HG02759 (cell line): Measurements from ENCODE around the gene BAD.

Experiments
- ATAC-seq: cut with Tn5 transposase; IDR thresholded peaks from one replicate; pipeline ENCODE4 v1.9.1; 2021; ENCODE audit warnings: mild to moderate bottlenecking, moderate library complexity; ENCODE audit not compliant: unreplicated experiment

The BAD gene

DNA sequence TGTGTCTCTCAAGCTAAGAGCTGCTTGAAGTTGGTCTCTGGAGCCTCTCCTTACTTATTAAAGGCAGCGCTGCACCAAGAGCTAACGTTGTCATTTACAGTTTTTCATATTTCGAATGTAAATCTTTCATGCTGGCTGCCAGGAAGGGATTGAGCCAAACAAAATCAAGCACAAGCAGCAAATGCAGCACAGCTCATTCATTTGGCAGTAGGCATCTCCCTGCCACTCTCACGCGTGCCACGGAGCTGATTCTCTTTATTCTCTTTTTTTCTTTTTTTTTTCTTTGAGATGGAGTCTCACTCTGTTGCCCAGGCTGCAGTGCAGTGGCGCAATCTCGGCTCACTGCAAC lies 51.5 kb downstream of the BAD start:
- ATAC-seq = no peak

- no peak for ATAC-seq
Measured at GRCh38 chr11:64232182-64232966, 52.1 kb downstream of the BAD start.

DNA sequence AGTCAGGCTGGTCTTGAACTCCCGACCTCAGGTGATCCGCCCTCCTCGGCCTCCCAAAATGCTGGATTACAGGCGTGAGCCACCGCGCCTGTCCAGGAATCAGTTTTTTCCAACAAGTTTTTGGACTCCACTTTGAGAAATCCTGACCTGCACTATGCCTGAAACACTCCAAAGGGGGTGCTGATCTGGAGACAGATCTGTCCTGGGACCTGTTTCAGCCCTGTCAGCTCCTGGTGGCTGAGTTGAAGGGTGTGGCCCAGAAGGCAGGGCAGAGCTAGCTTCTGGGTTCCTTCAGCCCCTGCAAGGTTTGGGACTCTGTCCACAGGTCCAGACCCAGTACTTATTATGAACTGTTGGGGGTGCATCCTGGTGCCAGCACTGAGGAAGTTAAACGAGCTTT lies 52.9 kb downstream of the BAD start:
- ATAC-seq = no peak

DNA sequence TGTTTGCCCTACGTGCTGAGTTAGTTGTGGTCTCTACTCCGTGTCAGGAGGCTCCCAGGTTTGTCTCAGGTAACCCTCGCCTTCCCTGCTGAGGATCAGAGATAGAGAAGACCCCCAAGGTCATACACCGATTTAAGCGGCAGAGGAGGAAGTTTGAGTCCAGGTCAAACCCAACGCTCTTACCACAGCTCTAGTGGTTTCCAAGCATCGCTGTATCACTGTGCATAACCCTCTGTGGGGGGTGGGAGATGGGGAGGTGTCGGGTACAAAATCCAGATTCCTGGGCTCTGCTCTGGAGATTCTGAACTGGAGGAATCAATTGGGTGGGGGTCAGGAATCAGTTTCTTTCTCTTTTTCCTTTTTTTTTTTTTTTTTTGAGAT lies 53.5 kb downstream of the BAD start:
- ATAC-seq = no peak

GRCh38 chr11:64230171-64230984 lies 54.1 kb downstream of the BAD start, which contains the start of gene DNAJC4:
DNAJC4 (plus strand) TSS chr11:64230548; CDS start chr11:64230855, 307 bp downstream.
- peak; percentile 43 for ATAC-seq

GRCh38 chr11:64229744-64230170 lies 54.7 kb downstream of the BAD start:
- no peak for ATAC-seq

DNA sequence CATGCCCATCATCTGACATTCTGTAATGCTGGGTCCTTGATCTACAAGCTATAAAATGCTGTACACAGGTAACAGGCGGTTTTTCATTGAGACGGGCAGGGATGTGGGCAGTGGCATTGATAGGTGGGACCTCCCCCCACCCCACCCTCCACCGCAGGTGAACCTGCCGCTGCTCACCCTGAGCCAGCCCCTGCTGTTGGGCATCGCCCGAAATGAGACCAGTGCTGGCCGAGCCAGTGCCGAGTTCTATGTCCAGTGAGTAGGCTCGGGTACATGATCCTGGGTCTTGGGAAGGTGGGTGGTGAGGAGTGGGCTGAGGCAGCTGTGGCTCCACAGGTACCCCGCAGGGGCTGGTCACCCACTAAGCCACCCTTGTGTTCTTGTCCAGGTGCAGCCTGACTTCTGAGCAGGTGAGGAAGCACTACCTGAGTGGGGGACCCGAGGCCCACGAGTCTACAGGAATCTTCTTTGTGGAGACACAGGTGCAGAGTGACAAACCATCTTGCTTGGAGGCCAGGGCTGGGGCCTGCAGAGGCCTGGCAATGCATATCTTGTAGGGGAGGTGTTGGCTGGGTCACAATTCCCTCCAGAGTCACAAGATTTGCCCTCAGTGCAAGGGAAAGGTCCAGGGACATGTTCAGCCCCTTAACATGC lies 55.2 kb downstream of the BAD start:
- no peak for ATAC-seq

DNA sequence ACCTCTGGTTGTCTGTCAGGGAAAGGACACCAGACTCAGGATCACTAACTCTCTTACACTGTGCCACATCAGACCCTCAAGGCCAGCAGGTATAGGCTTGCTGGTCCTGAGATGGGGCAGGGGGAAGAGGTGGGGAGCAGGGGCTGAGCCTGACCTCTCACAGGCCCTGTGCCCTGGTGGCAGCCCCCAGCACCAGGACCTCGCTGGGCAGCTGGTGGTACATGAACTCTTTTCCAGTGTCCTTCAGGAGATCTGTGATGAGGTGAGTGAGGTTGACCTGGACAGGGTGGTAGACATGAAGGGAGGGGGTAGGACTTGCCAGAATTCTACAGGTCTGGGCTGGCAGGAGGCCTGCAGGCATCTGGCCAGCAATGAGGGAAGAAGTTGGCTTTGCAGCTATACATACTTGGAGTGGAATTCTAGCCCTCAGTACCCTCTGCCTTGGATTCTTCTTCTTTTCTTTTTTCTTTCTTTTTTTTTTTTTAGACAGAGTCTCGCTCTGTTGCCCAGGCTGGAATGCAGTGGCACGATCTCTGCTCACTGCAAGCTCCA lies 57.0 kb downstream of the BAD start:
- no peak for ATAC-seq

DNA sequence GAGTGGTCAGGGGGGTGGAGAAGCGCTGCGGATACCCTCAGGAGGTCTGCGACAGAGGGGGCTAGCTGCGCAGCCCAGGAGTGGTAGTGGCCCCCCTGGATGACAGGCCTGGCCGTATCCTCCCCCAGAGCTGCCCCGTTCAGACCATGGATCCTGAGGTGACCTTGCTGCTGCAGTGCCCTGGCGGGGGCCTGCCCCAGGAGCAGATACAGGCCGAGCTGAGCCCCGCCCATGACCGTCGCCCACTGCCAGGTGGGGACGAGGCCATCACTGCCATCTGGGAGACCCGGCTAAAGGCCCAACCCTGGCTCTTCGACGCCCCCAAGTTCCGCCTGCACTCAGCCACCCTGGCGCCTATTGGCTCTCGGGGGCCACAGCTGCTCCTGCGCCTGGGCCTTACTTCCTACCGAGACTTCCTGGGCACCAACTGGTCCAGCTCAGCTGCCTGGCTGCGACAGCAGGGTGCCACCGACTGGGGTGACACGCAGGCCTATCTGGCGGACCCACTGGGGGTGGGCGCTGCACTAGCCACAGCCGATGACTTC lies 57.9 kb downstream of the BAD start:
- ATAC-seq = peak; percentile 32

- peak; percentile 46 for ATAC-seq
Measured at GRCh38 chr11:64225608-64226506, 58.6 kb downstream of the BAD start, which contains the start of the genes NUDT22 and TRPT1. NUDT22 (plus strand) TSS chr11:64226274; CDS start chr11:64226653, 379 bp downstream. TRPT1 (minus strand) TSS chr11:64226186; CDS start chr11:64225860, 326 bp downstream.

GRCh38 chr11:64224891-64225607 lies 59.4 kb downstream of the BAD start:
- no peak for ATAC-seq

DNA sequence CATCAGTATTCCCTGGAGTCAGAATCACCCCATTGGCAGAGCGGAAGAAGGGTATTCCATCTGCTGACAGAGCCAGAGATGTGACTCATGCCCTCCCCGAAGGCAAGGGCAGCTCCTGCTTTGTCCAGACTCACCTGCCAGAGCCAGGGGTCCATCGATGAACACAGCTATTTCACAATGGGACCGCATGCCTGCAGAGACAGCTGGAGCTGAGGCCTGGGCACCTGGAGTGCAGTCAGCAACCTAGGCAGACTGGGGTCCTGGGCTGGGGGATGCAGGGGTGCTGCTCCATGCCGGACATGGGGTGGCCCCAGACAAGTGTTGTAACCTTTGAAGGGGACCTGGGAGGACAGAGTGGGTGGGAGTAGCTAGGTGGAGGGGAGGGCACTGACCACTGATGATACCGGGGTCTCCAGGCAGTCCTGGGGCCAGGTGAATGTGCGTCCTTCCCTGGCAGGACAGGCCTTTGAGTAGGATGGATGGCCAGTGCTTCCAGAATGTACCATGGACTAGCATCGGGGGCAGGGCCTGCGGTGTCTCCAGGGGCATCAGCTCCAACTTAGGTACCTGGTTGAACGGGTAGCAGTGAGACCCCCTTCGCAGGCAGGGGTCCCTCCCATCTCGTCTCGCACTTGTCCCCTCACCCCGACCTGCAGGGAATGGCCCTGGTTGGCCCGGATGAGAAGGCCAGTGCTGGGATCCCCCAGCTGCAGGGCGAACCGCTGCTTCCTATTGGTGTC lies 60.1 kb downstream of the BAD start:
- no peak for ATAC-seq

- ATAC-seq = no peak
Measured at GRCh38 chr11:64223001-64223651, 61.3 kb downstream of the BAD start.

GRCh38 chr11:64222651-64223000 lies 61.8 kb downstream of the BAD start:
- ATAC-seq = no peak

DNA sequence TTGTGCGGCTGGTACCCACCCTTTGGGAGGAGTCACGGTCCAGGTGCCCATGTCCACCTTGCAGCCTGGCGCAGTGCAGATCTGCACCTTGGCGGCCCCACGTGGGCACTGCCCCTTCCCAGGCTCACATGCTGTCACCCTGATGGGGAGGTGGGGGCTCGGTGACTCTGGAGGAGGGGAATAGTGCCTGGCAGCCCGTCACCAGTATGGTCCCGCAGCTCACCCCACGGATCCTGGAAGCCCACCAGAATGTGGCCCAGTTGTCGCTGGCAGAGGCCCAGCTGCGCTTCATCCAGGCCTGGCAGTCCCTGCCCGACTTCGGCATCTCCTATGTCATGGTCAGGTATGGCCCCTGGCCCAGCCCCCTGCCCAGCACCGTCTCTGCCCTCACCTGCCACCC lies 63.7 kb downstream of the BAD start:
- no peak for ATAC-seq

GRCh38 chr11:64220271-64220670 lies 64.2 kb downstream of the BAD start:
- no peak for ATAC-seq
